Karpas-422 (cell line): ENCODE data around the gene COQ10B. TPM values are rescaled to one million over a fixed set of nuclear protein-coding genes. Genes with fewer than 3 reads are reported as not detected.
"Not testable (repeated sequence)": the region's sequence is repeated elsewhere in the genome, so short reads cannot be mapped to it uniquely, and the experiment has no call there.

Source experiments
- DNase-seq: peaks from one replicate; pipeline ENCODE4 v3.0.0-alpha.2; 2015
- H2AFZ ChIP-seq: fragments of 200-600 bp; sonication (generic); 2 replicates; pipeline ENCODE4 v1.6.1; 2014; ENCODE audit warnings: antibody characterized with exemption, low read length, mixed read lengths
- H3K27ac ChIP-seq: fragments of 200-600 bp; sonication (generic); 2 replicates; pipeline ENCODE4 v1.5.1; 2014; ENCODE audit warnings: mild to moderate bottlenecking, low read length, moderate library complexity
- H3K27me3 ChIP-seq: fragments of 200-600 bp; sonication (generic); 2 replicates; pipeline ENCODE4 v1.6.1; 2014; ENCODE audit warnings: low read length, mixed read lengths
- H3K36me3 ChIP-seq: fragments of 200-600 bp; sonication (generic); 2 replicates; pipeline ENCODE4 v1.6.1; 2014; ENCODE audit warnings: low read length, mixed read lengths; ENCODE audit not compliant: insufficient read depth
- H3K4me1 ChIP-seq: fragments of 200-600 bp; sonication (generic); 2 replicates; pipeline ENCODE4 v1.6.1; 2014; ENCODE audit warnings: mild to moderate bottlenecking, low read length, mixed read lengths
- H3K4me2 ChIP-seq: fragments of 200-600 bp; sonication (generic); 2 replicates; pipeline ENCODE4 v1.6.1; 2014; ENCODE audit warnings: low read length, low read depth, mild to moderate bottlenecking; ENCODE audit not compliant: poor library complexity, severe bottlenecking
- H3K4me3 ChIP-seq: fragments of 200-600 bp; sonication (generic); 2 replicates; pipeline ENCODE4 v1.5.1; 2014; ENCODE audit warnings: mild to moderate bottlenecking, antibody characterized with exemption, low read length, mixed read lengths
- H3K79me2 ChIP-seq: fragments of 200-600 bp; sonication (generic); 2 replicates; pipeline ENCODE4 v1.6.1; 2014; ENCODE audit warnings: mild to moderate bottlenecking, low read length, mixed read lengths
- H3K9ac ChIP-seq: fragments of 200-600 bp; sonication (generic); 2 replicates; pipeline ENCODE4 v1.6.0; 2014; ENCODE audit warnings: low read length
- H3K9me2 ChIP-seq: fragments of 200-600 bp; sonication (generic), shearing (Covaris generic); replicated peaks from 2 replicates; pipeline ENCODE4 v1.6.0; 2014; ENCODE audit warnings: mild to moderate bottlenecking, low read length, moderate library complexity; ENCODE audit not compliant: insufficient read depth
- H3K9me3 ChIP-seq: fragments of 300-700, 200-600 bp; sonication (generic); 2 replicates; pipeline ENCODE4 v1.6.1; 2014; ENCODE audit warnings: low read length, mixed read lengths
- H4K20me1 ChIP-seq: fragments of 200-600 bp; sonication (generic); 2 replicates; pipeline ENCODE4 v1.6.1; 2014; ENCODE audit warnings: mild to moderate bottlenecking, antibody characterized with exemption, low read length, low read depth; ENCODE audit not compliant: insufficient read depth
- total RNA-seq: library from RNA; depleted of rRNA; stranded (reverse); fragments of >200 nt; shearing (Covaris generic); gene quantifications from 2 replicates; pipeline ENCODE4 v1.2.3, GENCODE V29; 2014; ENCODE audit warnings: low replicate concordance

The COQ10B gene
- total RNA-seq, 1 experiment from 2014 or later = 23.5 TPM

- H3K27ac ChIP-seq = no peak overlapping the region
- no peaks in the 10 kb centered on the region for H3K9me2 ChIP-seq
- no peaks in the 10 kb centered on the region for H3K36me3 ChIP-seq
- H3K27me3 ChIP-seq = no peaks in the 10 kb centered on the region
- DNase-seq = no peak
- H3K4me1 ChIP-seq = peaks cover 22% of the 10 kb centered on the region
- peaks cover 33% of the 10 kb centered on the region for H3K79me2 ChIP-seq
- no peak overlapping the region for H3K4me3 ChIP-seq
- no peak overlapping the region for H3K4me2 ChIP-seq
- H4K20me1 ChIP-seq = peaks cover 21% of the 10 kb centered on the region
- H3K9ac ChIP-seq = no peak overlapping the region
- no peak overlapping the region for H2AFZ ChIP-seq
- H3K9me3 ChIP-seq = no peaks in the 10 kb centered on the region
These were observed 16.0 kb upstream of the COQ10B start for GRCh38 chr2:197437380-197437779.

GRCh38 chr2:197442857-197443256, 10.5 kb upstream of the COQ10B start:
- no peak overlapping the region for H3K4me2 ChIP-seq
- H4K20me1 ChIP-seq = no peaks in the 10 kb centered on the region
- no peak overlapping the region for H3K4me3 ChIP-seq
- no peak overlapping the region for H3K27ac ChIP-seq
- H3K79me2 ChIP-seq = no peaks in the 10 kb centered on the region
- no peak for DNase-seq
- H3K36me3 ChIP-seq = no peaks in the 10 kb centered on the region
- H2AFZ ChIP-seq = no peak overlapping the region
- H3K9ac ChIP-seq = no peak overlapping the region
- H3K27me3 ChIP-seq = no peaks in the 10 kb centered on the region
- no peaks in the 10 kb centered on the region for H3K4me1 ChIP-seq
- H3K9me2 ChIP-seq = no peaks in the 10 kb centered on the region
- no peaks in the 10 kb centered on the region for H3K9me3 ChIP-seq

GRCh38 chr2:197445746-197446145, 7.6 kb upstream of the COQ10B start:
- H3K36me3 ChIP-seq = no peaks in the 10 kb centered on the region
- no peaks in the 10 kb centered on the region for H3K9me3 ChIP-seq
- H2AFZ ChIP-seq = no peak overlapping the region
- H3K4me2 ChIP-seq = no peak overlapping the region
- no peaks in the 10 kb centered on the region for H3K79me2 ChIP-seq
- no peak overlapping the region for H3K4me3 ChIP-seq
- no peaks in the 10 kb centered on the region for H3K9me2 ChIP-seq
- DNase-seq = no peak
- no peak overlapping the region for H3K9ac ChIP-seq
- H3K27ac ChIP-seq = no peak overlapping the region
- no peaks in the 10 kb centered on the region for H4K20me1 ChIP-seq
- no peaks in the 10 kb centered on the region for H3K27me3 ChIP-seq
- H3K4me1 ChIP-seq = no peaks in the 10 kb centered on the region

GRCh38 chr2:197446844-197447243, 6.5 kb upstream of the COQ10B start:
- Histone ChIP-seq H3K4me1 (no peaks in the 10 kb centered on the region), H3K4me3 (no peak overlapping the region), H4K20me1 (no peaks in the 10 kb centered on the region), H3K79me2 (no peaks in the 10 kb centered on the region), H3K27me3 (no peaks in the 10 kb centered on the region), H3K9me3 (no peaks in the 10 kb centered on the region), H3K4me2 (no peak overlapping the region), H3K9me2 (no peaks in the 10 kb centered on the region), H3K36me3 (no peaks in the 10 kb centered on the region), H3K27ac (no peak overlapping the region), H3K9ac (no peak overlapping the region), H2AFZ (no peak overlapping the region)
- DNase-seq = no peak

- no peak for DNase-seq
- Histone ChIP-seq H3K9me3 (no peaks in the 10 kb centered on the region), H3K4me3 (no peak overlapping the region), H3K27me3 (no peaks in the 10 kb centered on the region), H4K20me1 (peaks cover 12% of the 10 kb centered on the region), H2AFZ (no peak overlapping the region), H3K9ac (no peak overlapping the region), H3K4me2 (no peak overlapping the region), H3K4me1 (peaks cover 16% of the 10 kb centered on the region), H3K27ac (no peak overlapping the region), H3K79me2 (peaks cover 19% of the 10 kb centered on the region), H3K9me2 (no peaks in the 10 kb centered on the region), H3K36me3 (peaks cover 3% of the 10 kb centered on the region; the same call in 1 of the 2 replicates)
These were observed 2.9 kb upstream of the COQ10B start for GRCh38 chr2:197450465-197450864.

- H3K27me3 ChIP-seq = not testable (repeated sequence)
These were observed 2.4 kb upstream of the COQ10B start for GRCh38 chr2:197450935-197451358.

GRCh38 chr2:197452754-197453122, 614 bp upstream of the COQ10B start:
- Histone ChIP-seq H3K4me3 (peak overlapping the region; percentile 80), H2AFZ (peak overlapping the region; percentile 65), H3K79me2 (peaks cover 39% of the 10 kb centered on the region), H3K4me1 (peaks cover 16% of the 10 kb centered on the region), H3K9me2 (no peaks in the 10 kb centered on the region), H3K36me3 (peaks cover 6% of the 10 kb centered on the region; the same call in 1 of the 2 replicates), H3K9me3 (no peaks in the 10 kb centered on the region), H3K27me3 (no peaks in the 10 kb centered on the region), H3K4me2 (peak overlapping the region; percentile 73), H3K27ac (peak overlapping the region; percentile 38), H4K20me1 (peaks cover 19% of the 10 kb centered on the region), H3K9ac (peak overlapping the region; percentile 75)
- DNase-seq = no peak

More at GRCh38 chr2:197450935-197451358, 2.4 kb upstream of the COQ10B start:
- not testable (repeated sequence) for H3K9ac ChIP-seq, H3K4me2 ChIP-seq, H3K4me3 ChIP-seq, H3K9me3 ChIP-seq, H3K27ac ChIP-seq, H3K9me2 ChIP-seq, H3K36me3 ChIP-seq
- peak; percentile 51 for DNase-seq
- Histone ChIP-seq H2AFZ (peak overlapping the region; percentile 77; the same call in 1 of the 2 replicates), H3K4me1 (peaks cover 16% of the 10 kb centered on the region), H3K79me2 (peaks cover 24% of the 10 kb centered on the region), H4K20me1 (peaks cover 15% of the 10 kb centered on the region)

GRCh38 chr2:197453914-197454398, 604 bp downstream of the COQ10B start:
- Histone ChIP-seq H3K9me3 (no peaks in the 10 kb centered on the region), H3K27me3 (no peaks in the 10 kb centered on the region), H3K27ac (peak overlapping the region; percentile 83), H4K20me1 (peaks cover 19% of the 10 kb centered on the region), H3K36me3 (peaks cover 6% of the 10 kb centered on the region; the same call in 1 of the 2 replicates), H3K9ac (peak overlapping the region; percentile 88), H3K9me2 (no peaks in the 10 kb centered on the region), H2AFZ (peak overlapping the region; percentile 45; the same call in 1 of the 2 replicates), H3K4me3 (peak overlapping the region; percentile 80), H3K79me2 (peaks cover 51% of the 10 kb centered on the region), H3K4me1 (peaks cover 16% of the 10 kb centered on the region), H3K4me2 (peak overlapping the region; percentile 98)
- no peak for DNase-seq
